ENCODE data around the gene ACOD1. TPM values are rescaled to one million over a fixed set of nuclear protein-coding genes. Genes with fewer than 3 reads are reported as not detected.

ACOD1 gene
- total and polyA plus RNA-seq, 8 donors: 0.05 TPM; not detected in 7

DNA sequence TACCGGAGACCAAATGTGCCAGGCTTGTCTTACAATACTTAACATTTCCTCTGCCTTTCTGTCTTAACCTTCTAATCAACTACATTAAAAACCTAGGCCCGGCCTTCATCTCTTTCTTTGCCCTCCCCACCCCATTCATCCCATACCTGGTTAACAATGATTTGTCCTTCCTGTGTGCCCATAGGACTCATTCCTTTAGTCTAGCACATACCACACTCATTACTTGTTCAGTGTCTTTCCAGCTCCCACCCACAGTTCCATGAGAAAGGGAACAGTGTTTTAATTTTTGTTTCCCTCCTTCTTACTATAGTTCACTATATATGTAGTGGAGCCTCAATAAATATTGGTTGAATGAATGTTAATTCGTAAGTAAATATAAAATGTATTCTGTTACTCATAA lies 46.0 kb downstream of the ACOD1 start:
- Histone ChIP-seq H3K36me3 (peaks cover 7 to 36% (median 32%) of the 10 kb centered on the region in 4 donors), H3K4me3 (no peak overlapping the region), H3K27ac (peak overlapping the region in 2 of 5 donors; percentile 14 to 97), H3K27me3 (no peaks in the 10 kb centered on the region), H3K9me3 (no peaks in the 10 kb centered on the region), H3K4me1 (peaks cover 15 to 43% (median 28%) of the 10 kb centered on the region in 4 donors)
- WGBS, 5 donors: 92 to 99% (median 96%) methylated on average over 3 of the region's 3 CpGs
- no peak for TF ChIP-seq EP300 (IDR thresholded peaks at IDR 0.05)
- TF ChIP-seq, protein P1, sequence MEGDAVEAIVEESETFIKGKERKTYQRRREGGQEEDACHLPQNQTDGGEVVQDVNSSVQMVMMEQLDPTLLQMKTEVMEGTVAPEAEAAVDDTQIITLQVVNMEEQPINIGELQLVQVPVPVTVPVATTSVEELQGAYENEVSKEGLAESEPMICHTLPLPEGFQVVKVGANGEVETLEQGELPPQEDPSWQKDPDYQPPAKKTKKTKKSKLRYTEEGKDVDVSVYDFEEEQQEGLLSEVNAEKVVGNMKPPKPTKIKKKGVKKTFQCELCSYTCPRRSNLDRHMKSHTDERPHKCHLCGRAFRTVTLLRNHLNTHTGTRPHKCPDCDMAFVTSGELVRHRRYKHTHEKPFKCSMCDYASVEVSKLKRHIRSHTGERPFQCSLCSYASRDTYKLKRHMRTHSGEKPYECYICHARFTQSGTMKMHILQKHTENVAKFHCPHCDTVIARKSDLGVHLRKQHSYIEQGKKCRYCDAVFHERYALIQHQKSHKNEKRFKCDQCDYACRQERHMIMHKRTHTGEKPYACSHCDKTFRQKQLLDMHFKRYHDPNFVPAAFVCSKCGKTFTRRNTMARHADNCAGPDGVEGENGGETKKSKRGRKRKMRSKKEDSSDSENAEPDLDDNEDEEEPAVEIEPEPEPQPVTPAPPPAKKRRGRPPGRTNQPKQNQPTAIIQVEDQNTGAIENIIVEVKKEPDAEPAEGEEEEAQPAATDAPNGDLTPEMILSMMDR (IDR thresholded peaks at IDR 0.05): no peak
- TF ChIP-seq POLR2AphosphoS5 (IDR thresholded peaks at IDR 0.05): no peak
- TF ChIP-seq POLR2A (IDR thresholded peaks at IDR 0.05): no peak
- no peak for DNase-seq
- intact Hi-C loops (cut with DNase I; ENCODE audit: low total_unique reads): no loop called here

DNA sequence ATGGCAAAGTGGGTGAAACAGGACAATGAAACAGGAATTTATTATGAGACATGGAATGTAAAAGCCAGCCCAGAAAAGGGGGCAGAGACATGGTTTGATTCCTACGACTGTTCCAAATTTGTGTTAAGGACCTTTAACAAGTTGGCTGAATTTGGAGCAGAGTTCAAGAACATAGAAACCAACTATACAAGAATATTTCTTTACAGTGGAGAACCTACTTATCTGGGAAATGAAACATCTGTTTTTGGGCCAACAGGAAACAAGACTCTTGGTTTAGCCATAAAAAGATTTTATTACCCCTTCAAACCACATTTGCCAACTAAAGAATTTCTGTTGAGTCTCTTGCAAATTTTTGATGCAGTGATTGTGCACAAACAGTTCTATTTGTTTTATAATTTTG lies 52.2 kb downstream of the ACOD1 start:
- Histone ChIP-seq H3K27me3 (no peaks in the 10 kb centered on the region), H3K4me1 (peaks cover 0 to 53% (median 31%) of the 10 kb centered on the region in 4 donors), H3K4me3 (no peak overlapping the region), H3K9me3 (no peaks in the 10 kb centered on the region), H3K36me3 (peaks cover 7 to 65% (median 65%) of the 10 kb centered on the region in 4 donors), H3K27ac (no peak overlapping the region)
- TF ChIP-seq POLR2A (IDR thresholded peaks at IDR 0.05): no peak
- TF ChIP-seq POLR2AphosphoS5 (IDR thresholded peaks at IDR 0.05): no peak
- TF ChIP-seq EP300 (IDR thresholded peaks at IDR 0.05): no peak
- TF ChIP-seq, protein P1 (IDR thresholded peaks at IDR 0.05): no peak
- intact Hi-C loops (cut with DNase I; ENCODE audit: low total_unique reads): no loop called here
- WGBS, 5 donors: 61 to 74% (median 70%) methylated on average over 1 of the region's 1 CpG
- no peak for DNase-seq

GRCh38 chr13:77001540-77001939 lies 53.2 kb downstream of the ACOD1 start:
- Histone ChIP-seq H3K27me3 (no peaks in the 10 kb centered on the region), H3K9me3 (no peaks in the 10 kb centered on the region), H3K4me1 (peaks cover 0 to 60% (median 33%) of the 10 kb centered on the region in 4 donors), H3K4me3 (no peak overlapping the region), H3K36me3 (peaks cover 5 to 61% (median 57%) of the 10 kb centered on the region in 4 donors), H3K27ac (peak overlapping the region in 2 of 5 donors; percentile 19 to 45)
- 32 to 53% (median 43%) methylated on average over 4 of the region's 4 CpGs for WGBS, 5 donors
- no peak for DNase-seq
- intact Hi-C loops (cut with DNase I; ENCODE audit: low total_unique reads): no loop called here
- TF ChIP-seq POLR2A (IDR thresholded peaks at IDR 0.05) (no peak), EP300 (IDR thresholded peaks at IDR 0.05) (no peak), POLR2AphosphoS5 (IDR thresholded peaks at IDR 0.05) (no peak)
- TF ChIP-seq, protein P1 (IDR thresholded peaks at IDR 0.05): no peak

GRCh38 chr13:77001963-77002587 lies 53.8 kb downstream of the ACOD1 start:
- 39 to 51% (median 42%) methylated on average over 4 of the region's 4 CpGs for WGBS, 5 donors
- Histone ChIP-seq H3K36me3 (peaks cover 0 to 61% (median 56%) of the 10 kb centered on the region in 4 donors), H3K4me1 (peaks cover 0 to 65% (median 35%) of the 10 kb centered on the region in 4 donors), H3K27ac (peak overlapping the region in 3 of 5 donors; percentile 0 to 45 (median 19)), H3K4me3 (no peak overlapping the region), H3K9me3 (no peaks in the 10 kb centered on the region), H3K27me3 (no peaks in the 10 kb centered on the region)
- no peak for DNase-seq
- intact Hi-C loops (cut with DNase I; ENCODE audit: low total_unique reads): no loop called here
- TF ChIP-seq, protein P1 (IDR thresholded peaks at IDR 0.05): no peak
- TF ChIP-seq POLR2AphosphoS5 (IDR thresholded peaks at IDR 0.05): no peak
- no peak for TF ChIP-seq EP300 (IDR thresholded peaks at IDR 0.05)
- TF ChIP-seq POLR2A (IDR thresholded peaks at IDR 0.05): no peak
